Naive thymus-derived CD8-positive, alpha-beta T cell (primary cell): ENCODE data around the gene NKAIN2. TPM values are rescaled to one million over a fixed set of nuclear protein-coding genes. Genes with fewer than 3 reads are reported as not detected.

ENCODE experiments used
- ATAC-seq, 2 donors: fragments of 150-1000 bp; cut with Tn5 transposase in 1 of 2; sonication (Bioruptor Pico), chemical (Tn5 transposase) in 1 of 2; 1 replicate in 1 of 2; 2 replicates in 1 of 2; pipeline ENCODE4 v1.10.0; 2021; ENCODE audit warnings: mild to moderate bottlenecking in 2 of 2, moderate library complexity in 2 of 2
- POLR2A ChIA-PET: fragments of 350-600 bp; sonication (Branson Sonifier 250); formaldehyde crosslinking; loops from one replicate; lab custom pipeline; 2021; ENCODE audit warnings: antibody characterized with exemption; lab: Charles Lee
- DNase-seq, 10 donors: peaks; one replicate each; pipeline versions ENCODE4 v3.0.0 to v3.0.0-alpha.2; 2020 to 2022
- H3K27ac Mint-ChIP-seq, 10 donors: one replicate each; pipeline ENCODE4 v1.8.0; 2020 to 2022; ENCODE audit warnings: mild to moderate bottlenecking in 10 of 10, mixed read lengths in 10 of 10, moderate library complexity in 4 of 10, inconsistent platforms in 1 of 10
- H3K27me3 Mint-ChIP-seq, 5 donors: one replicate each; pipeline ENCODE4 v1.8.0; 2021 to 2022; ENCODE audit warnings: mixed read lengths in 5 of 5
- H3K36me3 Mint-ChIP-seq, 3 donors: one replicate each; pipeline ENCODE4 v1.8.0; 2020 to 2022; ENCODE audit warnings: mixed read lengths in 3 of 3, mild to moderate bottlenecking in 2 of 3, inconsistent platforms in 1 of 3
- H3K4me1 Mint-ChIP-seq, 4 donors: one replicate each; pipeline ENCODE4 v1.8.0; 2021 to 2022; ENCODE audit warnings: mixed read lengths in 4 of 4
- H3K4me3 Mint-ChIP-seq, 10 donors: one replicate each; pipeline ENCODE4 v1.8.0; 2020 to 2022; ENCODE audit warnings: mild to moderate bottlenecking in 10 of 10, mixed read lengths in 10 of 10, moderate library complexity in 6 of 10, inconsistent platforms in 1 of 10
- H3K9me3 Mint-ChIP-seq, 9 donors: one replicate each; pipeline ENCODE4 v1.8.0; 2020 to 2022; ENCODE audit warnings: mixed read lengths in 9 of 9, mild to moderate bottlenecking in 3 of 9, inconsistent platforms in 1 of 9, moderate library complexity in 1 of 9
- polyA plus RNA-seq, 3 donors: library from polyadenylated mRNA; unstranded; fragments of 300-500 nt; fragmentation: Illumina TruSeq; gene quantifications; one replicate each; pipeline ENCODE4 v1.2.3, GENCODE V29; 2021
- total RNA-seq, 8 experiments: library from RNA in 2 of 8; stranded (reverse) in 2 of 8; gene quantifications; one replicate each; pipeline ENCODE4 v1.2.3 and lab custom pipeline; 2021 to 2026

The NKAIN2 gene
- total and polyA plus RNA-seq, 5 experiments from 2014 or later, result not detected

- Mint-ChIP-seq H3K27me3 (no peaks in the 10 kb centered on the region), H3K4me1 (no peaks in the 10 kb centered on the region), H3K27ac (no peak overlapping the region), H3K9me3 (peaks cover 0 to 2% (median 0%) of the 10 kb centered on the region in 9 donors), H3K4me3 (no peak overlapping the region), H3K36me3 (no peaks in the 10 kb centered on the region)
- DNase-seq (no peak), ATAC-seq (no peak)
- POLR2A ChIA-PET, result no interaction called here
These were observed 684.2 kb downstream of the NKAIN2 start for GRCh38 chr6:124487623-124488431.

- DNase-seq (no peak), ATAC-seq (no peak)
- POLR2A ChIA-PET, result no interaction called here
- no peak overlapping the region for H3K27ac Mint-ChIP-seq
- H3K27me3 Mint-ChIP-seq, result no peaks in the 10 kb centered on the region
- no peaks in the 10 kb centered on the region for H3K4me1 Mint-ChIP-seq
- H3K9me3 Mint-ChIP-seq, result peaks cover 0 to 5% (median 0%) of the 10 kb centered on the region in 9 donors
- H3K36me3 Mint-ChIP-seq, result no peaks in the 10 kb centered on the region
- H3K4me3 Mint-ChIP-seq, result no peak overlapping the region
These were observed 686.5 kb downstream of the NKAIN2 start for GRCh38 chr6:124490122-124490521.

GRCh38 chr6:124493259-124493658, 689.6 kb downstream of the NKAIN2 start:
- POLR2A ChIA-PET, result no interaction called here
- H3K36me3 Mint-ChIP-seq, result no peaks in the 10 kb centered on the region
- no peaks in the 10 kb centered on the region for H3K4me1 Mint-ChIP-seq
- H3K9me3 Mint-ChIP-seq, result peaks cover 0 to 5% (median 0%) of the 10 kb centered on the region in 9 donors
- no peaks in the 10 kb centered on the region for H3K27me3 Mint-ChIP-seq
- no peak overlapping the region for H3K4me3 Mint-ChIP-seq
- no peak overlapping the region for H3K27ac Mint-ChIP-seq
- ATAC-seq, result no peak
- DNase-seq, result no peak

- DNase-seq (no peak), ATAC-seq (no peak)
- POLR2A ChIA-PET, result no interaction called here
- H3K9me3 Mint-ChIP-seq, result peaks cover 0 to 5% (median 0%) of the 10 kb centered on the region in 9 donors
- no peak overlapping the region for H3K27ac Mint-ChIP-seq
- H3K4me1 Mint-ChIP-seq, result no peaks in the 10 kb centered on the region
- no peak overlapping the region for H3K4me3 Mint-ChIP-seq
- H3K27me3 Mint-ChIP-seq, result no peaks in the 10 kb centered on the region
- H3K36me3 Mint-ChIP-seq, result no peaks in the 10 kb centered on the region
These were observed 691.4 kb downstream of the NKAIN2 start for GRCh38 chr6:124494956-124495664.

- Mint-ChIP-seq H3K4me3 (no peak overlapping the region), H3K9me3 (peaks cover 0 to 5% (median 0%) of the 10 kb centered on the region in 9 donors), H3K27me3 (no peaks in the 10 kb centered on the region), H3K36me3 (no peaks in the 10 kb centered on the region), H3K27ac (no peak overlapping the region), H3K4me1 (no peaks in the 10 kb centered on the region)
- no peak for DNase-seq
- no peak for ATAC-seq
- POLR2A ChIA-PET, result no interaction called here
These were observed 692.1 kb downstream of the NKAIN2 start for GRCh38 chr6:124495665-124496190.

- no peak overlapping the region for H3K27ac Mint-ChIP-seq
- no peaks in the 10 kb centered on the region for H3K27me3 Mint-ChIP-seq
- H3K4me1 Mint-ChIP-seq, result no peaks in the 10 kb centered on the region
- no peak for ATAC-seq
- no peak for DNase-seq
- H3K36me3 Mint-ChIP-seq, result no peaks in the 10 kb centered on the region
- POLR2A ChIA-PET, result no interaction called here
- H3K9me3 Mint-ChIP-seq, result peaks cover 0 to 5% (median 0%) of the 10 kb centered on the region in 9 donors
- no peak overlapping the region for H3K4me3 Mint-ChIP-seq
These were observed 692.7 kb downstream of the NKAIN2 start for GRCh38 chr6:124496334-124496733.

GRCh38 chr6:124512431-124512830, 708.8 kb downstream of the NKAIN2 start:
- no peaks in the 10 kb centered on the region for H3K36me3 Mint-ChIP-seq
- H3K4me1 Mint-ChIP-seq, result no peaks in the 10 kb centered on the region
- H3K27me3 Mint-ChIP-seq, result no peaks in the 10 kb centered on the region
- peaks cover 0 to 16% (median 0%) of the 10 kb centered on the region in 9 donors for H3K9me3 Mint-ChIP-seq
- DNase-seq (no peak), ATAC-seq (no peak)
- H3K27ac Mint-ChIP-seq, result no peak overlapping the region
- POLR2A ChIA-PET, result no interaction called here
- H3K4me3 Mint-ChIP-seq, result no peak overlapping the region

- H3K36me3 Mint-ChIP-seq, result no peaks in the 10 kb centered on the region
- peaks cover 0 to 16% (median 0%) of the 10 kb centered on the region in 9 donors for H3K9me3 Mint-ChIP-seq
- no peak for DNase-seq
- H3K27me3 Mint-ChIP-seq, result no peaks in the 10 kb centered on the region
- H3K4me1 Mint-ChIP-seq, result no peaks in the 10 kb centered on the region
- POLR2A ChIA-PET, result no interaction called here
- no peak overlapping the region for H3K4me3 Mint-ChIP-seq
- H3K27ac Mint-ChIP-seq, result no peak overlapping the region
- ATAC-seq, result no peak
These were observed 713.7 kb downstream of the NKAIN2 start for GRCh38 chr6:124517339-124517738.

GRCh38 chr6:124520514-124520913, 716.8 kb downstream of the NKAIN2 start:
- Mint-ChIP-seq H3K4me3 (no peak overlapping the region), H3K27ac (no peak overlapping the region), H3K9me3 (peaks cover 0 to 9% (median 0%) of the 10 kb centered on the region in 9 donors), H3K4me1 (no peaks in the 10 kb centered on the region), H3K27me3 (no peaks in the 10 kb centered on the region), H3K36me3 (no peaks in the 10 kb centered on the region)
- POLR2A ChIA-PET, result interaction anchor here (0.6 kb wide), 1 partner anchor 440 kb away, joined by 5 read pairs; no protein-coding TSS in a partner anchor
- DNase-seq, result no peak
- ATAC-seq, result no peak

GRCh38 chr6:124522335-124522734, 718.7 kb downstream of the NKAIN2 start:
- no peak overlapping the region for H3K4me3 Mint-ChIP-seq
- DNase-seq, result no peak
- H3K4me1 Mint-ChIP-seq, result no peaks in the 10 kb centered on the region
- H3K27ac Mint-ChIP-seq, result no peak overlapping the region
- no peak for ATAC-seq
- POLR2A ChIA-PET, result no interaction called here
- H3K36me3 Mint-ChIP-seq, result no peaks in the 10 kb centered on the region
- H3K9me3 Mint-ChIP-seq, result peaks cover 0 to 10% (median 0%) of the 10 kb centered on the region in 9 donors
- no peaks in the 10 kb centered on the region for H3K27me3 Mint-ChIP-seq

- Mint-ChIP-seq H3K4me1 (no peaks in the 10 kb centered on the region), H3K27ac (no peak overlapping the region), H3K9me3 (peaks cover 0 to 10% (median 0%) of the 10 kb centered on the region in 9 donors), H3K4me3 (no peak overlapping the region), H3K27me3 (no peaks in the 10 kb centered on the region), H3K36me3 (no peaks in the 10 kb centered on the region)
- POLR2A ChIA-PET, result no interaction called here
- no peak for ATAC-seq
- DNase-seq, result no peak
These were observed 721.0 kb downstream of the NKAIN2 start for GRCh38 chr6:124524491-124525200.

- no peak overlapping the region for H3K27ac Mint-ChIP-seq
- H3K27me3 Mint-ChIP-seq, result no peaks in the 10 kb centered on the region
- peaks cover 0 to 4% (median 0%) of the 10 kb centered on the region in 9 donors for H3K9me3 Mint-ChIP-seq
- H3K4me1 Mint-ChIP-seq, result no peaks in the 10 kb centered on the region
- DNase-seq, result no peak
- no peak overlapping the region for H3K4me3 Mint-ChIP-seq
- POLR2A ChIA-PET, result no interaction called here
- no peaks in the 10 kb centered on the region for H3K36me3 Mint-ChIP-seq
- ATAC-seq, result no peak
These were observed 727.3 kb downstream of the NKAIN2 start for GRCh38 chr6:124530926-124531325.

- ATAC-seq, result no peak
- H3K27ac Mint-ChIP-seq, result no peak overlapping the region
- POLR2A ChIA-PET, result no interaction called here
These were observed 731.6 kb downstream of the NKAIN2 start for GRCh38 chr6:124535299-124535698.

More at GRCh38 chr6:124535299-124535698, 731.6 kb downstream of the NKAIN2 start:
- H3K4me3 Mint-ChIP-seq, result no peak overlapping the region
- no peaks in the 10 kb centered on the region for H3K27me3 Mint-ChIP-seq
- no peak for DNase-seq
- peaks cover 0 to 1% (median 0%) of the 10 kb centered on the region in 9 donors for H3K9me3 Mint-ChIP-seq
- H3K36me3 Mint-ChIP-seq, result no peaks in the 10 kb centered on the region
- no peaks in the 10 kb centered on the region for H3K4me1 Mint-ChIP-seq
